Central memory CD8-positive, alpha-beta T cell (primary cell): ENCODE data around the gene MYO1E.
A peak's percentile ranks its signal among the peaks of the same experiment; 100 is the strongest.

Experiments used
- ATAC-seq: fragments of 150-1000 bp; cut with Tn5 transposase; replicated peaks from 2 replicates; pipeline ENCODE4 v1.10.0; 2022; ENCODE audit warnings: mild to moderate bottlenecking, moderate FRiP score, moderate number of reproducible peaks; ENCODE audit not compliant: poor library complexity, severe bottlenecking; ENCODE audit errors: extremely low read depth
- DNase-seq, 2 donors: peaks; one replicate each; pipeline ENCODE4 v3.0.0; 2021; ENCODE audit warnings: low spot score in 2 of 2
- H3K27ac Mint-ChIP-seq: one replicate; pipeline ENCODE4 v1.8.0; 2022; ENCODE audit warnings: low read depth, mild to moderate bottlenecking, moderate library complexity, mixed read lengths
- H3K27me3 Mint-ChIP-seq: one replicate; pipeline ENCODE4 v1.8.0; 2022; ENCODE audit warnings: mixed read lengths
- H3K36me3 Mint-ChIP-seq: one replicate; pipeline ENCODE4 v1.8.0; 2022; ENCODE audit warnings: mild to moderate bottlenecking, moderate library complexity, mixed read lengths; ENCODE audit not compliant: insufficient read depth
- H3K4me1 Mint-ChIP-seq: one replicate; pipeline ENCODE4 v1.8.0; 2022; ENCODE audit warnings: mixed read lengths
- H3K4me3 Mint-ChIP-seq: one replicate; pipeline ENCODE4 v1.8.0; 2022; ENCODE audit warnings: mild to moderate bottlenecking, moderate library complexity, mixed read lengths
- H3K9me3 Mint-ChIP-seq: one replicate; pipeline ENCODE4 v1.8.0; 2022; ENCODE audit warnings: mixed read lengths

MYO1E gene

GRCh38 chr15:59303136-59303535, 69.5 kb downstream of the MYO1E start:
- Mint-ChIP-seq H3K27ac (no peak overlapping the region), H3K4me1 (peaks cover 25% of the 10 kb centered on the region), H3K4me3 (no peak overlapping the region), H3K27me3 (peaks cover 18% of the 10 kb centered on the region), H3K36me3 (peaks cover 3% of the 10 kb centered on the region), H3K9me3 (no peaks in the 10 kb centered on the region)
- ATAC-seq: no peak
- no peak for DNase-seq

- no peak overlapping the region for H3K27ac Mint-ChIP-seq
- peaks cover 26% of the 10 kb centered on the region for H3K4me1 Mint-ChIP-seq
- ATAC-seq (no peak), DNase-seq (no peak)
- peak overlapping the region; percentile 33 for H3K4me3 Mint-ChIP-seq
- H3K27me3 Mint-ChIP-seq: peaks cover 11% of the 10 kb centered on the region
- H3K9me3 Mint-ChIP-seq: no peaks in the 10 kb centered on the region
- H3K36me3 Mint-ChIP-seq: peaks cover 3% of the 10 kb centered on the region
These were observed 71.1 kb downstream of the MYO1E start for GRCh38 chr15:59301527-59301926.

- H3K9me3 Mint-ChIP-seq: no peaks in the 10 kb centered on the region
These were observed 72.0 kb downstream of the MYO1E start for GRCh38 chr15:59300618-59301139.

GRCh38 chr15:59299929-59300617, 72.6 kb downstream of the MYO1E start:
- H3K4me1 Mint-ChIP-seq: peaks cover 26% of the 10 kb centered on the region

More at GRCh38 chr15:59300618-59301139, 72.0 kb downstream of the MYO1E start:
- H3K27ac Mint-ChIP-seq: peak overlapping the region; percentile 69
- peaks cover 5% of the 10 kb centered on the region for H3K27me3 Mint-ChIP-seq
- peaks cover under 1% of the 10 kb centered on the region for H3K36me3 Mint-ChIP-seq
- peak overlapping the region; percentile 33 for H3K4me3 Mint-ChIP-seq
- DNase-seq (no peak), ATAC-seq (no peak)
- H3K4me1 Mint-ChIP-seq: peaks cover 26% of the 10 kb centered on the region

GRCh38 chr15:59298854-59299250, 73.8 kb downstream of the MYO1E start:
- H3K27ac Mint-ChIP-seq: no peak overlapping the region
- H3K4me3 Mint-ChIP-seq: no peak overlapping the region
- no peaks in the 10 kb centered on the region for H3K36me3 Mint-ChIP-seq
- DNase-seq (no peak), ATAC-seq (no peak)
- no peaks in the 10 kb centered on the region for H3K27me3 Mint-ChIP-seq
- peaks cover 26% of the 10 kb centered on the region for H3K4me1 Mint-ChIP-seq
- H3K9me3 Mint-ChIP-seq: no peaks in the 10 kb centered on the region

More at GRCh38 chr15:59299929-59300617, 72.6 kb downstream of the MYO1E start:
- Mint-ChIP-seq H3K27me3 (no peaks in the 10 kb centered on the region), H3K4me3 (peak overlapping the region; percentile 33), H3K9me3 (no peaks in the 10 kb centered on the region), H3K36me3 (no peaks in the 10 kb centered on the region), H3K27ac (peak overlapping the region; percentile 69)
- DNase-seq: peak; percentile 41 to 64
- peak; percentile 97 for ATAC-seq

GRCh38 chr15:59298225-59298853, 74.3 kb downstream of the MYO1E start:
- DNase-seq (no peak), ATAC-seq (no peak)
- no peaks in the 10 kb centered on the region for H3K27me3 Mint-ChIP-seq
- no peak overlapping the region for H3K4me3 Mint-ChIP-seq
- H3K27ac Mint-ChIP-seq: no peak overlapping the region
- H3K9me3 Mint-ChIP-seq: no peaks in the 10 kb centered on the region
- H3K36me3 Mint-ChIP-seq: no peaks in the 10 kb centered on the region
- H3K4me1 Mint-ChIP-seq: peaks cover 26% of the 10 kb centered on the region

GRCh38 chr15:59296181-59296617, 76.5 kb downstream of the MYO1E start:
- ATAC-seq: no peak
- peaks cover 23% of the 10 kb centered on the region for H3K4me1 Mint-ChIP-seq
- H3K36me3 Mint-ChIP-seq: no peaks in the 10 kb centered on the region
- DNase-seq: no peak
- H3K27ac Mint-ChIP-seq: no peak overlapping the region
- H3K4me3 Mint-ChIP-seq: no peak overlapping the region
- H3K9me3 Mint-ChIP-seq: no peaks in the 10 kb centered on the region
- H3K27me3 Mint-ChIP-seq: no peaks in the 10 kb centered on the region

- ATAC-seq (no peak), DNase-seq (no peak)
- H3K4me1 Mint-ChIP-seq: peaks cover 17% of the 10 kb centered on the region
- H3K9me3 Mint-ChIP-seq: no peaks in the 10 kb centered on the region
- no peak overlapping the region for H3K27ac Mint-ChIP-seq
- no peaks in the 10 kb centered on the region for H3K27me3 Mint-ChIP-seq
- no peaks in the 10 kb centered on the region for H3K36me3 Mint-ChIP-seq
- H3K4me3 Mint-ChIP-seq: no peak overlapping the region
These were observed 77.2 kb downstream of the MYO1E start for GRCh38 chr15:59295261-59296001.

GRCh38 chr15:59294574-59295260, 78.0 kb downstream of the MYO1E start:
- DNase-seq (no peak), ATAC-seq (no peak)
- Mint-ChIP-seq H3K9me3 (no peaks in the 10 kb centered on the region), H3K27ac (no peak overlapping the region), H3K27me3 (no peaks in the 10 kb centered on the region), H3K36me3 (no peaks in the 10 kb centered on the region), H3K4me1 (peaks cover 10% of the 10 kb centered on the region), H3K4me3 (no peak overlapping the region)

- H3K27ac Mint-ChIP-seq: no peak overlapping the region
- no peaks in the 10 kb centered on the region for H3K4me1 Mint-ChIP-seq
- no peak overlapping the region for H3K4me3 Mint-ChIP-seq
- no peaks in the 10 kb centered on the region for H3K36me3 Mint-ChIP-seq
- H3K9me3 Mint-ChIP-seq: no peaks in the 10 kb centered on the region
- DNase-seq (no peak), ATAC-seq (no peak)
- no peaks in the 10 kb centered on the region for H3K27me3 Mint-ChIP-seq
These were observed 80.1 kb downstream of the MYO1E start for GRCh38 chr15:59292442-59293151.

- H3K9me3 Mint-ChIP-seq: no peaks in the 10 kb centered on the region
These were observed 81.5 kb downstream of the MYO1E start for GRCh38 chr15:59291213-59291549.

More at GRCh38 chr15:59291213-59291549, 81.5 kb downstream of the MYO1E start:
- no peak overlapping the region for H3K27ac Mint-ChIP-seq
- no peak overlapping the region for H3K4me3 Mint-ChIP-seq
- ATAC-seq (no peak), DNase-seq (no peak)
- H3K27me3 Mint-ChIP-seq: no peaks in the 10 kb centered on the region
- no peaks in the 10 kb centered on the region for H3K36me3 Mint-ChIP-seq
- no peaks in the 10 kb centered on the region for H3K4me1 Mint-ChIP-seq
